Liver (tissue), 3 donors: Measurements from ENCODE around the gene TLE3.

Experiments
- CTCF ChIP-seq: fragments of 150-350 bp; IDR thresholded peaks from 2 replicates; pipeline ENCODE4 v1.5.1; 2017; ENCODE audit warnings: improper control_type of control experiment, low read depth, low read length; ENCODE audit not compliant: missing input control
- JUND ChIP-seq, 2 donors: IDR thresholded peaks; 2 replicates each; pipeline ENCODE4 v1.6.1; 2016; ENCODE audit warnings: antibody characterized with exemption in 2 of 2
- MAX ChIP-seq: IDR thresholded peaks from 2 replicates; pipeline ENCODE4 v1.6.1; 2016; ENCODE audit warnings: antibody characterized with exemption
- RXRA ChIP-seq, 2 donors: IDR thresholded peaks; 2 replicates each; pipeline ENCODE4 v1.6.1; 2017 to 2018; ENCODE audit warnings: antibody characterized with exemption in 2 of 2, mild to moderate bottlenecking in 1 of 2
- SP1 ChIP-seq: IDR thresholded peaks from 2 replicates; pipeline ENCODE4 v1.6.1; 2018; ENCODE audit warnings: antibody characterized with exemption, mild to moderate bottlenecking
- donor health status: healthy.
- donor health status: healthy.

GRCh38 chr15:70036585-70037291, 61.0 kb downstream of the TLE3 start:
- no peak for TF ChIP-seq MAX
- TF ChIP-seq JUND (IDR thresholded peaks at IDR 0.05), result no peak
- TF ChIP-seq CTCF, result no peak
- TF ChIP-seq RXRA (IDR thresholded peaks at IDR 0.05), result no peak
- TF ChIP-seq SP1, result no peak
